Naive thymus-derived CD8-positive, alpha-beta T cell (primary cell): Measurements from ENCODE around the gene HECTD1. TPM values are rescaled to one million over a fixed set of nuclear protein-coding genes. Genes with fewer than 3 reads are reported as not detected.
"Not testable (repeated sequence)": the region's sequence is repeated elsewhere in the genome, so short reads cannot be mapped to it uniquely, and the experiment has no call there.

ENCODE experiments used
- ATAC-seq, 2 donors: fragments of 150-1000 bp; cut with Tn5 transposase in 1 of 2; sonication (Bioruptor Pico), chemical (Tn5 transposase) in 1 of 2; 1 replicate in 1 of 2; 2 replicates in 1 of 2; pipeline ENCODE4 v1.10.0; 2021; ENCODE audit warnings: mild to moderate bottlenecking in 2 of 2, moderate library complexity in 2 of 2
- POLR2A ChIA-PET: fragments of 350-600 bp; sonication (Branson Sonifier 250); formaldehyde crosslinking; loops from one replicate; lab custom pipeline; 2021; ENCODE audit warnings: antibody characterized with exemption; lab: Charles Lee
- DNase-seq, 10 donors: peaks; one replicate each; pipeline versions ENCODE4 v3.0.0 to v3.0.0-alpha.2; 2020 to 2022
- H3K27ac Mint-ChIP-seq, 10 donors: one replicate each; pipeline ENCODE4 v1.8.0; 2020 to 2022; ENCODE audit warnings: mild to moderate bottlenecking in 10 of 10, mixed read lengths in 10 of 10, moderate library complexity in 4 of 10, inconsistent platforms in 1 of 10
- H3K27me3 Mint-ChIP-seq, 5 donors: one replicate each; pipeline ENCODE4 v1.8.0; 2021 to 2022; ENCODE audit warnings: mixed read lengths in 5 of 5
- H3K36me3 Mint-ChIP-seq, 3 donors: one replicate each; pipeline ENCODE4 v1.8.0; 2020 to 2022; ENCODE audit warnings: mixed read lengths in 3 of 3, mild to moderate bottlenecking in 2 of 3, inconsistent platforms in 1 of 3
- H3K4me1 Mint-ChIP-seq, 4 donors: one replicate each; pipeline ENCODE4 v1.8.0; 2021 to 2022; ENCODE audit warnings: mixed read lengths in 4 of 4
- H3K4me3 Mint-ChIP-seq, 10 donors: one replicate each; pipeline ENCODE4 v1.8.0; 2020 to 2022; ENCODE audit warnings: mild to moderate bottlenecking in 10 of 10, mixed read lengths in 10 of 10, moderate library complexity in 6 of 10, inconsistent platforms in 1 of 10
- H3K9me3 Mint-ChIP-seq, 9 donors: one replicate each; pipeline ENCODE4 v1.8.0; 2020 to 2022; ENCODE audit warnings: mixed read lengths in 9 of 9, mild to moderate bottlenecking in 3 of 9, inconsistent platforms in 1 of 9, moderate library complexity in 1 of 9
- polyA plus RNA-seq, 3 donors: library from polyadenylated mRNA; unstranded; fragments of 300-500 nt; fragmentation: Illumina TruSeq; gene quantifications; one replicate each; pipeline ENCODE4 v1.2.3, GENCODE V29; 2021
- total RNA-seq, 8 experiments: library from RNA in 2 of 8; stranded (reverse) in 2 of 8; gene quantifications; one replicate each; pipeline ENCODE4 v1.2.3 and lab custom pipeline; 2021 to 2026

The HECTD1 gene
- total and polyA plus RNA-seq, 5 experiments from 2014 or later: 20.1 to 166 (median 30.8) TPM

- peak overlapping the region in 3 of 10 donors; percentile 20 to 87 (median 61) for H3K27ac Mint-ChIP-seq
- H3K4me3 Mint-ChIP-seq: peak overlapping the region in 1 of 10 donors; percentile 0
- no peaks in the 10 kb centered on the region for H3K27me3 Mint-ChIP-seq
- no peaks in the 10 kb centered on the region for H3K36me3 Mint-ChIP-seq
- POLR2A ChIA-PET: no interaction called here
- DNase-seq (no peak), ATAC-seq (no peak)
- H3K9me3 Mint-ChIP-seq: no peaks in the 10 kb centered on the region
- H3K4me1 Mint-ChIP-seq: peaks cover 10 to 22% (median 17%) of the 10 kb centered on the region in 4 donors
These were observed 34.0 kb upstream of the HECTD1 start for GRCh38 chr14:31241450-31242114.

GRCh38 chr14:31239741-31240140 lies 32.1 kb upstream of the HECTD1 start:
- Mint-ChIP-seq H3K36me3 (no peaks in the 10 kb centered on the region), H3K9me3 (no peaks in the 10 kb centered on the region), H3K27ac (peak overlapping the region in 2 of 10 donors; percentile 43), H3K27me3 (no peaks in the 10 kb centered on the region), H3K4me1 (peaks cover 10 to 22% (median 17%) of the 10 kb centered on the region in 4 donors), H3K4me3 (no peak overlapping the region)
- POLR2A ChIA-PET: no interaction called here
- DNase-seq (no peak), ATAC-seq (no peak)

GRCh38 chr14:31235462-31235861 lies 27.9 kb upstream of the HECTD1 start:
- H3K9me3 Mint-ChIP-seq: no peaks in the 10 kb centered on the region
- H3K27ac Mint-ChIP-seq: peak overlapping the region in 1 of 10 donors; percentile 88
- peaks cover 2 to 8% (median 5%) of the 10 kb centered on the region in 4 donors for H3K4me1 Mint-ChIP-seq
- no peaks in the 10 kb centered on the region for H3K36me3 Mint-ChIP-seq
- no peak for DNase-seq
- peaks cover 0 to 4% (median 0%) of the 10 kb centered on the region in 5 donors for H3K27me3 Mint-ChIP-seq
- POLR2A ChIA-PET: interaction anchor here (0.7 kb wide), 1 partner anchor 69 kb away, joined by 5 read pairs; no protein-coding TSS in a partner anchor
- ATAC-seq: no peak
- H3K4me3 Mint-ChIP-seq: no peak overlapping the region

- Mint-ChIP-seq H3K4me1 (peaks cover 0 to 7% (median 1%) of the 10 kb centered on the region in 4 donors), H3K9me3 (no peaks in the 10 kb centered on the region), H3K4me3 (no peak overlapping the region), H3K27me3 (peaks cover 0 to 7% (median 0%) of the 10 kb centered on the region in 5 donors), H3K36me3 (no peaks in the 10 kb centered on the region), H3K27ac (peak overlapping the region in 1 of 10 donors; percentile 11)
- DNase-seq (no peak), ATAC-seq (no peak)
- POLR2A ChIA-PET: interaction anchor here (1.5 kb wide), 1 partner anchor 23 kb away, joined by 6 read pairs; no protein-coding TSS in a partner anchor
These were observed 24.5 kb upstream of the HECTD1 start for GRCh38 chr14:31232081-31232480.

- H3K4me3 Mint-ChIP-seq, H3K36me3 Mint-ChIP-seq, ATAC-seq, DNase-seq, H3K9me3 Mint-ChIP-seq, H3K4me1 Mint-ChIP-seq, H3K27ac Mint-ChIP-seq, H3K27me3 Mint-ChIP-seq: not testable (repeated sequence)
- POLR2A ChIA-PET: interaction anchor here (1.5 kb wide), 1 partner anchor 23 kb away, joined by 6 read pairs; no protein-coding TSS in a partner anchor
These were observed 23.7 kb upstream of the HECTD1 start for GRCh38 chr14:31231272-31231671.

GRCh38 chr14:31230573-31230958 lies 23.0 kb upstream of the HECTD1 start:
- ATAC-seq (no peak), DNase-seq (no peak)
- Mint-ChIP-seq H3K4me1 (peaks cover 0 to 7% (median 1%) of the 10 kb centered on the region in 4 donors), H3K9me3 (no peaks in the 10 kb centered on the region), H3K27ac (no peak overlapping the region), H3K36me3 (no peaks in the 10 kb centered on the region), H3K27me3 (peaks cover 0 to 7% (median 0%) of the 10 kb centered on the region in 5 donors), H3K4me3 (no peak overlapping the region)
- POLR2A ChIA-PET: interaction anchor here (1.5 kb wide), 1 partner anchor 22 kb away, joined by 6 read pairs; no protein-coding TSS in a partner anchor

GRCh38 chr14:31229638-31230572 lies 22.3 kb upstream of the HECTD1 start:
- Mint-ChIP-seq H3K36me3 (no peaks in the 10 kb centered on the region), H3K9me3 (peaks cover 0 to 5% (median 0%) of the 10 kb centered on the region in 9 donors), H3K4me1 (peaks cover 0 to 7% (median 1%) of the 10 kb centered on the region in 4 donors), H3K27me3 (peaks cover 0 to 7% (median 0%) of the 10 kb centered on the region in 5 donors), H3K4me3 (no peak overlapping the region), H3K27ac (no peak overlapping the region)
- ATAC-seq (no peak), DNase-seq (no peak)
- POLR2A ChIA-PET: no interaction called here

- H3K36me3 Mint-ChIP-seq: peaks cover 0 to 3% (median 0%) of the 10 kb centered on the region in 3 donors
- H3K4me1 Mint-ChIP-seq: peaks cover 0 to 7% (median 1%) of the 10 kb centered on the region in 4 donors
- peaks cover 0 to 7% (median 0%) of the 10 kb centered on the region in 5 donors for H3K27me3 Mint-ChIP-seq
- no peak overlapping the region for H3K27ac Mint-ChIP-seq
- POLR2A ChIA-PET: no interaction called here
- peaks cover 0 to 11% (median 0%) of the 10 kb centered on the region in 9 donors for H3K9me3 Mint-ChIP-seq
- DNase-seq (no peak), ATAC-seq (no peak)
- H3K4me3 Mint-ChIP-seq: no peak overlapping the region
These were observed 21.4 kb upstream of the HECTD1 start for GRCh38 chr14:31229009-31229408.

GRCh38 chr14:31228533-31228932 lies 20.9 kb upstream of the HECTD1 start:
- POLR2A ChIA-PET: no interaction called here
- DNase-seq (no peak), ATAC-seq (no peak)
- Mint-ChIP-seq H3K36me3 (peaks cover 0 to 3% (median 0%) of the 10 kb centered on the region in 3 donors), H3K27me3 (peaks cover 0 to 3% (median 0%) of the 10 kb centered on the region in 5 donors), H3K4me3 (no peak overlapping the region), H3K27ac (no peak overlapping the region), H3K4me1 (peaks cover 0 to 7% (median 1%) of the 10 kb centered on the region in 4 donors), H3K9me3 (peaks cover 0 to 11% (median 0%) of the 10 kb centered on the region in 9 donors)

GRCh38 chr14:31224808-31225207 lies 17.2 kb upstream of the HECTD1 start:
- Mint-ChIP-seq H3K36me3 (peaks cover 0 to 3% (median 0%) of the 10 kb centered on the region in 3 donors), H3K9me3 (peaks cover 0 to 11% (median 0%) of the 10 kb centered on the region in 9 donors), H3K4me3 (no peak overlapping the region), H3K4me1 (peaks cover 0 to 5% (median 1%) of the 10 kb centered on the region in 4 donors), H3K27me3 (peaks cover 0 to 1% (median 0%) of the 10 kb centered on the region in 5 donors), H3K27ac (no peak overlapping the region)
- no peak for ATAC-seq
- DNase-seq: no peak
- POLR2A ChIA-PET: interaction anchor here (0.8 kb wide), 1 partner anchor 130 kb away, joined by 3 read pairs; no protein-coding TSS in a partner anchor

GRCh38 chr14:31223331-31223730 lies 15.7 kb upstream of the HECTD1 start:
- peaks cover 0 to 3% (median 0%) of the 10 kb centered on the region in 3 donors for H3K36me3 Mint-ChIP-seq
- H3K4me3 Mint-ChIP-seq: no peak overlapping the region
- no peaks in the 10 kb centered on the region for H3K4me1 Mint-ChIP-seq
- no peak overlapping the region for H3K27ac Mint-ChIP-seq
- DNase-seq: no peak
- POLR2A ChIA-PET: interaction anchor here (1.5 kb wide), 1 partner anchor 16 kb away, joined by 4 read pairs; the partner anchor contains the start of gene HECTD1
- no peak for ATAC-seq
- H3K27me3 Mint-ChIP-seq: no peaks in the 10 kb centered on the region
- peaks cover 0 to 11% (median 0%) of the 10 kb centered on the region in 9 donors for H3K9me3 Mint-ChIP-seq

- DNase-seq (no peak), ATAC-seq (no peak)
- Mint-ChIP-seq H3K9me3 (peaks cover 0 to 11% (median 0%) of the 10 kb centered on the region in 9 donors), H3K27me3 (no peaks in the 10 kb centered on the region), H3K4me3 (no peak overlapping the region), H3K36me3 (peaks cover 0 to 3% (median 0%) of the 10 kb centered on the region in 3 donors), H3K4me1 (no peaks in the 10 kb centered on the region), H3K27ac (no peak overlapping the region)
- POLR2A ChIA-PET: interaction anchor here (1.5 kb wide), 1 partner anchor 16 kb away, joined by 4 read pairs; the partner anchor contains the start of gene HECTD1
These were observed 15.2 kb upstream of the HECTD1 start for GRCh38 chr14:31222834-31223233.
